Measurements from ENCODE around the gene HPSE2. TPM values are rescaled to one million over a fixed set of nuclear protein-coding genes. Genes with fewer than 3 reads are reported as not detected.

The HPSE2 gene
- total RNA-seq, 1 experiment from 2014 or later, result 0.20 TPM

DNA sequence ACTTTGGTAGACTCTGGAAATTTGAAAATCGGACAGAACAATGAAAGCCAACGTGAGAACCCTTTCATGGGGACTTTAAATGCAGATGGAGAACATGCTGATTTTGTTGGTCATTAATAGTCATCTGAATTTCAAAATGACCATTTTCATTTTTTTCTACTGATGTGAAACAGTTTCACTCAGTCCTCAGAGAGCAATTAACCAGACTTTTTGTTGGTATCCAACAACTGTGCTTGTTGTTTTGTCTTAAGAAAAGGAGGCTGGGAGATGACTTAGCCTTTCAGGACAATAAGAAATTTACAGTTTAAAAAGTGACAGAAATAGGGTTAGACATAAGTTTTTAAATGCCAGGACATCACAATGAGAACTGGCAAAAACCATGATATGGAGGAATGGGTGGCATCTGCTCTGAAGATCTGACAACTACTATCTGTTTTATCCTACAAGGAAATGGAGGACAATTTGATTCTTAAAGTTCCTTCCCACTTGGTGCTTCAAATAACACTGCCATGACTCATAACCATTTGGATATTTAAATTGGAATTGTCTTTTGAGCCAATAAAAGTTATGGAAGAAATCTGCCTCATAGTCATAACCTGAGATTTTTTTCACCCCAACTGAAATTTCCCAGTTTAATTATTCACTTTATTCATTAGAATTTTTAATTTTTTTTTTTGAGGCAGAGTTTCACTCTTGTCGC lies 701.8 kb downstream of the HPSE2 start:
- no peak for TF ChIP-seq CTCF (conservative IDR thresholded peaks at IDR 0.05)
- Histone ChIP-seq H2AK5ac (ENCODE audit: insufficient read length, low read length) (no peak overlapping the region), H2BK5ac (ENCODE audit: insufficient read length, low read length) (no peak overlapping the region), H3K27me3 (ENCODE audit: insufficient read depth, low read length) (no peaks in the 10 kb centered on the region), H2BK20ac (ENCODE audit: low read depth, low read length, poor library complexity, severe bottlenecking) (no peak overlapping the region), H2BK12ac (ENCODE audit: insufficient read length, low read depth, low read length) (no peak overlapping the region), H3K18ac (ENCODE audit: insufficient read length, low read depth, low read length) (no peak overlapping the region), H3K56ac (ENCODE audit: insufficient read length, low read depth, low read length) (no peak overlapping the region), H3K27ac (ENCODE audit: insufficient read length, low read depth, low read length) (no peak overlapping the region), H3K4me1 (ENCODE audit: insufficient read depth, low read length) (no peaks in the 10 kb centered on the region), H3K79me1 (ENCODE audit: insufficient read depth, low read depth, low read length, poor library complexity, severe bottlenecking) (no peaks in the 10 kb centered on the region), H3K9ac (ENCODE audit: extremely low read depth, insufficient read length, low read length) (no peak overlapping the region), H4K8ac (replicated peaks; ENCODE audit: insufficient read length, low read depth, low read length) (no peak overlapping the region), H3K9me3 (ENCODE audit: control insufficient read depth, low read depth, low read length) (no peaks in the 10 kb centered on the region), H3K79me2 (ENCODE audit: insufficient read depth, low read length) (no peaks in the 10 kb centered on the region), H3T11ph (ENCODE audit: low read length) (no peak overlapping the region), H3K23ac (ENCODE audit: insufficient read length, low read depth, low read length) (no peak overlapping the region), H4K91ac (ENCODE audit: insufficient read length, low read depth, low read length) (no peak overlapping the region), H3K4ac (ENCODE audit: low read depth, low read length) (no peak overlapping the region), H4K5ac (ENCODE audit: insufficient read length, low read depth, low read length) (no peak overlapping the region), H3K4me2 (ENCODE audit: insufficient read depth, insufficient read length, low read length) (no peak overlapping the region), H2BK15ac (ENCODE audit: low read depth, low read length) (no peak overlapping the region), H3K23me2 (ENCODE audit: insufficient read length, low read depth, low read length, poor library complexity, severe bottlenecking) (no peaks in the 10 kb centered on the region), H3K14ac (ENCODE audit: insufficient read depth, low read length) (no peak overlapping the region), H2AFZ (ENCODE audit: low read length) (no peak overlapping the region), H4K20me1 (ENCODE audit: control insufficient read depth, insufficient read depth, insufficient read length) (no peaks in the 10 kb centered on the region), H2BK120ac (ENCODE audit: low read depth, low read length, poor library complexity, severe bottlenecking) (no peak overlapping the region)
- Mint-ChIP-seq H3K4me1 (peaks cover 0 to 2% of the 10 kb centered on the region in 2 experiments; a peak in 1 of 4 replicates), H3K4me3 (no peak overlapping the region), H3K9me3 (no peaks in the 10 kb centered on the region), H3K27ac (no peak overlapping the region), H3K36me3 (ENCODE audit: insufficient read depth in 1 of 3, low read depth in 3 of 3) (no peaks in the 10 kb centered on the region), H3K27me3 (ENCODE audit: low read depth) (no peaks in the 10 kb centered on the region; the same call in none of the 2 replicates)
- no peak for DNase-seq
- WGBS (ENCODE audit: extremely low coverage, insufficient read length, low lambda C conversion rate), result no CpG with 5 or more reads among the region's 3 CpGs
